Measurements from ENCODE around the gene SLC25A12.
"Not testable (repeated sequence)": the region's sequence is repeated elsewhere in the genome, so short reads cannot be mapped to it uniquely, and the experiment has no call there.

SLC25A12 gene

DNA sequence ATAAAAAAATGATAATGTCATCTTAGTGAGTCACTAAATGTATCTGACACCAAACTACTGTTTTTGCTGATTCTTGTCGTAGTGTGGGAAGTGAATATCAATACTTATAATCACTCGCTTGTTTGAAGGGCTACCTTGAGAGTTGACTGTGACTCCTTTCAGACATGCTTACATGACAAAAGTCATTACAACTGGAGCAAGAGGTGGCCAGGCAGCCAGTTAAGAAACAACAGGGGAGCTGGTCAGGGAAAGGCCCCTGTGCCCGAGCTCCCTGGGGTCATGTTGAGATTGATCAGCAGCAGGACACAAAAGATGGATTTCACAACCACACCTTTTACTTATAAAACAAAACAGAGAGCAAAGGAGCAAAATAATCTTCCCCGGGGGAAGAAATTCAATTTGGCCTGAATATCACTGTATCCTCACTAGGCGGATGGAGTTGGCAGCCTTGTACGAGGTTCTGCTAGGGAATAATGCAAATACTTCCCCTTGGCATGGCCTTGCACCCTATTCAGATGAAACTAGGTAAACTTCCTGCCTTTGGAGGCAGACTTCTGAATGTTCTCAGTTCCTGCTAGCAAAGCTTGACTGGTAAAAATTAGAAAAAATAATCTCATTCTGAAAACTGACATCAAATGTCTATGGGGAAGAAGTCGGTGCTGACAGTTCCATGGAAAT, 105.6 kb downstream of the SLC25A12 start:
- DNase-seq, result no peak

DNA sequence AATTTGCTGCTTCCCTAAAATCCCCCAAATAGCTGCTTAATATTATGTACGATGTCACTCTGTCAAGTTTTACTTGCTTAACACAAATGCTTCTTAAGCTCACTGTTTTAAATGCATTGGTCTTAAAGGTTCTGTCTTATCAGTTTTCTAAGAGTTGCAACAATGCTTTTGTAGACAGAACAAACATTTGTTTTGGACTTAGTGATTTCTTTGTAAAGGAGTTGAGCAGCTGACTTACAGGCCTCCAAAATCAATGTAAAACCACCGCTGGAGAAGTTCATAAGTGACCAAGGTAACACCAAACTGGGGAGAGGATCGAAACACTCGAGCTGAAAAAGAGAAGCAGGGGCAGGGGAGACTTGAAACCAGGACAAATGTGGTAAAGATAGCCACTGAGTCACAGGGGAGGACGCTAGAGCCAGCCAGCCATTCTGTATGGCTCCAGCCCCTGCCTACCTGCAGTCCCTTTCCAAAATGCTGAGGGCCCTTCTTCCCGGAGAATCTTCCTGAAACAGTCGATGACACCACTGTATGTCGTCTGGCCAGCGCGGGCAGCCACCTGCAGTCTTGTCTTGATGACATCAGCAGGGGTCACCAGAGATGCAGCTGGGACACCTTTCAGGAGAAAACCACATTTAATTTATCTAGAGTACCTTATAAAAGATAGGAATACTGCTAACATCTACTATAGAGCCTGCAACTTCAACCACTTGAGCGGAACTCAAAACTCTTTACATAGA, 106.5 kb downstream of the SLC25A12 start:
- no peak for DNase-seq

DNA sequence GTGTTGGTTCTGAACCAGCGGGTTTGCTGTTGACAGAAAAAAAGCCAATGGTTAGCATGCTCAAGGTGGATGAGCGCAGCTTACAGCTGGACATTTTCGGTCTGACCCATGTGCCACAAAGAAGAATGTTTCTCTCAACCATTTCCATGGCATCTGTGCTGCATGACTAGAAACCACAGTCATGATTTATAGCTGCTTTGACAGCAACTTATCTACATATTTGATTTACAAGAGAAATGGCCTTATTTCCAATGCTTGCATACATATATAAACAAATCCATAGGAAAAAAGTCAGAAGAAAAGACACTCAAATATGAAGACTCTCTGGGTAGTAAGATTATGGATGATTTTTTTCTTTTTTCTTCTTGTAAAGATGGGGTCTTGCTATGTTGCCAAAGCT, 108.6 kb downstream of the SLC25A12 start:
- DNase-seq, result no peak

DNA sequence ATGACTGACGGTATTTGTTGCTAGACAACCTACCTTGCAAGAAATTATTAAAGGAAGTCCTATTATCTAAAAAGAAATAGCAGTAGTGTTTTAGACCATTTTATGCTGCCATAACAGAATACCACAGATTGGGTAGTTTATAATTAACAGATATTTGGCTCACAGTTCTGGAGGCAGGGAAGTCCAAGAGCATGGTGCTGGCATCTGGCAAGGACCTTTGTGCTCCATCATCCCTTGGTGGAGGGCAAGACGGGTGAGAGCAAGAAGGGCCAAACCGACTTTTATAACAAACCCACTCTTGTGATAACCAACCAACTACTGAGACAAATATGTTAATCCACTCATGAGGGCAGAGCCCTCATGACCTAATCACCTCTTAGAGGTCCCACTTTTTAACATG, 115.5 kb downstream of the SLC25A12 start:
- no peak for DNase-seq

DNA sequence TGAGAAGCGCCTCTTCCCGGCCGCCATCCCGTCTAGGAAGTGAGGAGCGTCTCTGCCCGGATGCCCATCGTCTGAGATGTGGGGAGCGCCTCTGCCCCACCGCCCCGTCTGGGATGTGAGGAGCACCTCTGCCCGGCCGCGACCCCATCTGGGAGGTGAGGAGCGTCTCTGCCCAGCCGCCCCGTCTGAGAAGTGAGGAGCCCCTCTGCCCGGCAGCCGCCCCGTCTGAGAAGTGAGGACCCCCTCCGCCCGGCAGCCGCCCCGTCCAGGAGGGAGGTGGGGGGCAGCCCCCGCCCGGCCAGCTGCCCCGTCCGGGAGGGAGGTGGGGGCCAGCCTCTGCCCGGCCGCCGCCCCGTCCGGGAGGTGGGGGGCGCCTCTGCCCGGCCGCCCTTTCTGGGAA, 119.5 kb downstream of the SLC25A12 start:
- DNase-seq, result not testable (repeated sequence)

DNA sequence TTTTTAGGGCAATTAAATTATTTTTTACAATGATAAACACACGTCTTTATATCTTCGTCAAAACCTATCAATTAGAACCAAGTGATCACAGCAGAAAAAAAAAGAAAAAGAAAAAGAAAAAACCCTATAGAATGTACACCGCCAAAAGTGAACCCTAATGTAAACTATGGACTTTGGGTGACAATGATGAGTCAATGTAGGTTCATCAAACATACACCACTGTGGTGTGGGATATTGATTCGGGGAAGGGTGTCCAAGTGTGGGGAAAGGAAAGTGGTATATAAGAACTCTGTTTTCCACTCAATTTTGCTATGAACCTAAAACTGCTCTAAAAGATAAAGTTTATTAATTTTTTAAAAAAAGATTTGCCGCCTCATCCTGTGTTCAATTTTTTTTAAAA, 121.7 kb downstream of the SLC25A12 start:
- DNase-seq, result no peak

DNA sequence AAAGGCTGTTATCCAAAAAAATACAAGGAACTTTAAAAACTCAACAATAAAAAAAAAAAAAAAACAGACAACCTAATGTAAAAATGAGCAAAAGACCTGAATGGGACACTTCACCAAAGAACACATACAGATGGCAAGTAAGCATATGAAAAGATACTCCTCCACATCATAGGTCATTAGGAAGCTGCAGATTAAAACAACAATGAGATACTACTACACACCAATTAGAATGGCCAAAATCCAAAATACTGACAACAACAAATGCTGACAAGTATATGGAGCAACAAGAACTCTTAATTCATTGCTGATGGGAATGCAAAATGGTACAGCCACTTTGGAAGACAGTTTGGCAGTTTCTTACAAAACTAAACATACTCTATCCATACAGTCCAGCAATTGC, 122.6 kb downstream of the SLC25A12 start:
- DNase-seq, result no peak

DNA sequence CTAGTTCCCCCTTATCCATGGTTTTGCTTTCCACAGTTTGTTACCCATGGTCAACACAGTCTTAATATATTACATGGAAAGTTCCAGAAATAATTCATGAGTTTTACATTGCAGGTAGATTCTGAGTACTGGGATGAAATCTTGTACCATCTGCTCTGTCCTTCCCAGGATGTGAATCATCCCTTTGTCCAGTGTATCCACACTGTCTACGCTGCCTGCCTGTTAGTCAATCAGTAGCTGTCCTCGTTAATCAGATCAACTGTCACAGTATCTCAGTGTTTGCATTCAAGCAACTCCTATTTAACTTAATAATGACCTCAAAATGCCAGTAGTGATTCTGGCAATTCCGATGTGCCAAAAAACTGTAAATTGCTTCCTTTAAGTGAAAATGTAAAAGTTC, 130.4 kb downstream of the SLC25A12 start:
- DNase-seq, result no peak

DNA sequence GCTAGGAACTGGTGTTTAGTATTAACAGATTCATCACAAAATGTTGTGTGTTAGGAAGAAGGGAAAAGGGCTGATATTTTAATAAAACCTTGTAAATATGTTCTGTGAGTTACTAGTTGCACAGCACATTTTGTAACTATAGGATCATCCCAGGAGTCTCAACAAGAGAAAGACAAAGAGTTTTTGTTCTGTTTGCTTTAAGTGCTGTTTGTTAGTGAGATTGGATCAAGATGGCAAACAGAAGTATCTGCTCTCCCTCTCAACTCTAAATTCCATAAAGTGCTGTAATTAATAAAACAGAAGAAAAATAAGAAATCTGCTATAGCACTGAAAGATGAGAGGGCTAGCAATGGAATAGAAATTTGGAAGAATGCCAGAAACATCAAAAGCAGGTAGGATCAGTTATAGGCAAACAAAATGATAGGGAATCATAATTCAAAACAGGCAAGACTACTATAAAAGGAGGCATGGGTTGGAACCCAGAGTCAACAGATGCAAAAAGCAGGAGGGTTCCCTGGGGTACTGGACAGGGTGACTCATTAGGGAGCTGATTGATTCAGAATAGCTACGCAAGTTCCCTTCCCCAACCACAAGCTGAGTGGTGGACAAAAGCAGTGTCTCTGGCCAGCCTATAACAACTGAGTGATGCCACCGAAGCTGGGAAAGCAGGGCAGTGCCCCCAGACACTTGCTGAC, 131.0 kb downstream of the SLC25A12 start:
- DNase-seq, result no peak

DNA sequence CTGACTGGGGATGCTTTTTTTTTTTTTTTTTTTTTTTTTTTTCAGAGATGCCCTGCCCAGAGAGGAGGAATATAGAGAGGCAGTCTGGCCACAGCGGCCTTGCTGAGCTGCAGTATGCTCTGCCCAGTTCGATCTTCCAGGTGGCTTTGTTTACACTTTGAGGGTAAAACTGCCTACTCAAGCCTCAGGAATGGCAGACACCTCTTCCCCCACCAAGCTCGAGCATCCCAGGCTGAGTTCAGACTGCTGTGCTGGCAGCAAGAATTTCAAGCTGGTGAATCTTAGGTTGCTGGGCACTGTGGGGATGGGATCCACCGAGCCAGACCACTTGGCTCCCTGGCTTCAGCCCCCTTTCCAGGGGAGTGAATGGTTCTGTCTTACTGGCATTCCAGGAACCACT, 132.9 kb downstream of the SLC25A12 start:
- not testable (repeated sequence) for DNase-seq

DNA sequence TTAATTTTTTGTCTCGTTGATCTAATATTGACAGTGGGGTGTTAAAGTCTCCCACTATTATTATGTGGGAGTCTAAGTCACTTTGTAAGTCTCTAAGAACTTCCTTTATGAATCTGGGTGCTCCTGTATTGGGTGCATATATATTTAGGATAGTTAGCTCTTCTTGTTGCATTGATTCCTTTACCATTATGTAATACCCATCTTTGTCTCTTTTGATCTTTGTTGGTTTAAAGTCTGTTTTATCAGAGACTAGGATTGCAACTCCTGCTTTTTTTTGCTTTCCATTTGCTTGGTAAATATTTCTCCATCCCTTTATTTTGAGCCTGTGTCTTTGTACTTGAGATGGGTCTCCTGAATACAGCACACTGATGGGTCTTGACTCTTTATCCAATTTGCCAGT, 135.3 kb downstream of the SLC25A12 start:
- not testable (repeated sequence) for DNase-seq

DNA sequence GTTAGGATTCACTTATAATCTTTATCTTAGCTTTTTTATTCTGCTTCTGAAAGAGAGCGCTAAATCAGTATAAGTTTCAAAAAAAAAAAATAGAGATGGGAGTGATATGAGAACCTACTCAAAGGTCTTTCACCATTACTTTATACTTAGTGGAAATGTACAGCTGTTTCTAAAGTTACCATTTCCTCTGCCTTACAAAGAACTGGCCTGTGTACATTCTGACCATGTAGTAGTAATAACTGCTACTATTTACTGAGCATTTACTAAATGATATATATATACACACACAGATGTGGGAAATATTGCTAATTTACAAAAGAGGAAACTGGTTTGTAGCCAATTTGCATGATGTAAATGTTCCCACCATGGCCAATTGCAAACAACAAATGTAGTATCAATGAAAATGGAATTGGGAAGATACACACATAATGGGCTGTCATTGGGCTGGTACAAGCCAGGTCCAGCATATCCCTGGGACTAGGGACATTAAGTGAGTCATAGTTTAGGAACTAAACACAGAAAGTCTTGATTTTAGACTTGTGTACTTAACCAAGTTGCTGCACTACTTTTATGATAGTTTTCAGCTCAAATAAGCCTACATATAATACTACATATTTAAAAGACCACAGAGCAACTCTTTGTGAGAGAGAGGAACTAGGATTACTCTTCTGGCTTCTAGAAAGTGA, 139.6 kb downstream of the SLC25A12 start:
- DNase-seq, result no peak

DNA sequence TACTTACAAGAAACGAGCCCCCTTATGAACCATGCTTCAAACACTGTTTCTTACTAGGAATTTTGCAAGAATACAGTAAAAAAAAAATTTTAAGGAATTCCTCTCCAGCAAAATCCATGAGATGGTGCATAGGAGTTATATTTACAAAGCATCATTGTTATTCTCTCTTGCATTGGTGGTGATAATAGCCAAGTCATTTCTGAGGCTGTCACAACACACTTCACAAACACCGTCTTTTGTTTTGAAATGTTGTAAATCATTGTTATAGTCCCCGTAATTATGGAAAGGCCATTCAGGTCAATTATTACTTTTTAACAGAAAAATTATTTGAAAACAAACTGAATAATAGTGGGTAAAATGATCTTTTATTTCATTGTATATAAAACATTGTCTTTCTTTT, 146.7 kb downstream of the SLC25A12 start:
- DNase-seq, result no peak

DNA sequence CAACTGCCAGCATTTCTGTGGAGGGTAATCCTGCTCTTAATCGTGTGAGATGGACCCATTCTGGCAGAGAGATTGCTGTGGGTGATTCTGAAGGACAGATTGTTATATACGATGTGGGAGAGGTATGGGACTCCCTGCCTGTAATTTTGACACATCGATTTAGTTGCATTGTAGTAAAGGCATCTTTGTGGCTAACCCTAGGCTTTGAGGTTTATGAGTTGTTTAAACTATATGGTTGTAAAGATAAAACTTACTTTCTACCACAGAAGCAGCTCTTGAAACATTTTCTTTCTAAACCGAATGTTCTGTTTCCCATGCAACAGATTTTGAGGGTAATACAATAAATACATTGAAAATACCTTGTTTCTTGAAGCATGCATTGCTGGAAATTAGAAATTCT, 148.2 kb downstream of the SLC25A12 start:
- DNase-seq, result no peak

DNA sequence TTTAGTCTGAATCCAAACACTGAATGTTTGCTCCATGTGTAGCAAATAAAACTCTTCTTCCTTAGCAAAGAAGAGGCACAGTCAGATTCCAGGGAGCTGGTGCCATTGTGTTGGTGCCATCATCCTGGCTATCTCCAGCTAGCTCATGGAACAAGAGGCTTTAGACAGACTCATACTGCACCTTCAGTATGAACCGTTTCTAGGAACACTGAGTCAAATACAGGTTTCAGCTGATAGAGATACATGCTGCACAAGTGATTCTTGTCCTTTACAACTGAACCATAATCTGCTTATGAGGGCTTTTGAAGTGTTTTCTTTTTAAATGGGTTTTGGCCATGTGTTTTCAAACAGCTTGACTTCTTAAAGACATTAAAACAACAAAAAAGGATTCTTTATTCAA, 148.9 kb downstream of the SLC25A12 start:
- DNase-seq, result no peak

DNA sequence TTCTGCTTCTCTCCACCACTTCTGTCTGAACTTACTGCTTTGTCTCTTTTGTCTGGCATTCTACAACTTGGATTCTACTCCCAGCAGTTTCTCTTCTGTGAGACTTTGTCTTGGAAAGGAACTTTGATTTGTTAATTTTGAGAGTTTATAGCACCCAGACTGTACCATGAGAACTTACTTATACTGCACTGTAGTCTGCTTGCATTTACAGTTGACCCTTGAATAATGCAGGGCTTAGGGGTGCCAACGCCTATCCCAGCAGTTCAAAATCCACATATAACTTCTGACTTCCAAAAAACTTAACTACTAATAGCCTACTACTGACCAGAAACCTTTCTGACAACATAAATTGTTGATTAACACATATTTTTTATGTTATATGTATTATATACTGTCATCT, 151.3 kb downstream of the SLC25A12 start:
- no peak for DNase-seq

DNA sequence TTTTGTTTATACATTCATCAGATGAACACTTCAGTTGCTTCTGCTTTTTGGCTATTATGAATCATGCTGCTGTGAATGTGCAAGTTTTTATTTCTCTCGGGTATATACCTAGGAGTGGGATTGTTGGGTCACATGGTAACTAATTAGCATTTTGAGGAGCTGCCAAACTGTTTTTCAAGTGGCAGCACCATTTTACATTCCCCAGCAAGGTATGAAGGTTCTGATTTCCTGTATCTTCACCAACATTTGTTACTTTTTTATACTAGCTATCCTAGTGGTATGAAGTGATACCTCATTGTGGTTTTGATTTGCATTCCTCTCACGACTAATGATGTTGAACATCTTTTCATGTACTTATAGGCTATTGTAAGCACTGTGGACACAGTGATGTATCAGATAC, 152.9 kb downstream of the SLC25A12 start:
- no peak for DNase-seq

DNA sequence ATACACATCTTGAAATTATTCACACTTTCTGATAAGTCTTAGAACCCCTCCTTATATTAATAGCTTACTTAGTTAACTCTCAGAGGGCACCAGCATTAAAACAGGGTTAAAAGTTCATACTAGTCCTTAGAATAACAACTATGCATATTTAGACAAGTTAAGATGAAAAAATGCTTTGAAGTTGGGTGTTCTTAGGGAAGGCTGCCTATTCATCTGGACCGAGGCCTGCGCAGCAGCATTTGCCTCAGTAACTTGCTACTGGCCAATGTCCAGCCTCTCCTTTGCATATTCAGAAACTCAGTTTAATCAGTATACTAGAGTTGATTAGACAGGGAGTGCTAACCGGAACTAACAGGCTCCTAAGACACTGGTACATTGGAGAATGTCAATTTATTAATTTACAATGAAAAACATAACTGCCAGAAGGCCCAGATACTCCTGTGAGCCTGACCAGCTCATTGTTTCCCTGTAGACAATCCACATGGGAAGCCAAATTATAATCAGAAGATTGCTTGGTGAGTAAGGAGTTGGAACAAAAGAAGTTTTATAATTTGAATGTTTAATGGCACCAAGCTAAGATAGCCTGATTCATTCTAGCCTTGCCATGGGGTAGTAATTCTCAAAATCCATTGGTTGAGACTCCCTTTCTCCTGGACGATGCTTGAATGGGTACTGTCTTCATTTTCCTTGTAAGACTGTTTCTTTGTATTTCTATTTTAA, 157.9 kb downstream of the SLC25A12 start:
- DNase-seq, result no peak
